C4-2B (cell line): ENCODE results near the gene RIPOR2.
"Not testable (repeated sequence)": the region's sequence is repeated elsewhere in the genome, so short reads cannot be mapped to it uniquely, and the experiment has no call there.

Experiments used
- H3K27ac ChIP-seq: fragments of 450-650 bp; 2 replicates; pipeline ENCODE4 v1.5.1; 2017
- ZFX ChIP-seq: fragments of 450-650 bp; IDR thresholded peaks from 2 replicates; pipeline ENCODE4 v1.6.1; 2017
- TF ChIP-seq, protein P1 (sequence below): fragments of 450-650 bp; conservative IDR thresholded peaks from 2 replicates; pipeline ENCODE4 v1.5.1; 2017; ENCODE audit warnings: mild to moderate bottlenecking

The RIPOR2 gene

DNA sequence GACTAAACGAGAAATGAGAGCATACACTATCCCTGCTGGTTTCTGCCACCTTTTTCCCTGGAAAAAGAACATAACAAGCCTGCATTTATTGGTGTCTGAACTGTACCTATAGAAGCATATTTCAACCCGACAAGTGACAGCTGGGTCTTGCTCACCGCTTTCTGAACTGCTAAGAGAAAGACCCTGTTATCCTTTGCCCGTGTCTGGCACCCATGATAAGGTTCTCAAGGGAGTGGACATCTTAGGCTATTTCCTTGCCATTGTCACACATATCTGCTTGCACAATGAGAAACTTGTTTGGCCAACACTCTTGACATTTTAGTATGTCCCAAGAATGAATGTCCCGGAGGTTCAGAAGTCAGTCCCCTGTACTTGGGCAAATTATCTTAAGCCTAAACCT, 19.3 kb downstream of the RIPOR2 start:
- H3K27ac ChIP-seq, result no peak overlapping the region
- TF ChIP-seq, protein P1, sequence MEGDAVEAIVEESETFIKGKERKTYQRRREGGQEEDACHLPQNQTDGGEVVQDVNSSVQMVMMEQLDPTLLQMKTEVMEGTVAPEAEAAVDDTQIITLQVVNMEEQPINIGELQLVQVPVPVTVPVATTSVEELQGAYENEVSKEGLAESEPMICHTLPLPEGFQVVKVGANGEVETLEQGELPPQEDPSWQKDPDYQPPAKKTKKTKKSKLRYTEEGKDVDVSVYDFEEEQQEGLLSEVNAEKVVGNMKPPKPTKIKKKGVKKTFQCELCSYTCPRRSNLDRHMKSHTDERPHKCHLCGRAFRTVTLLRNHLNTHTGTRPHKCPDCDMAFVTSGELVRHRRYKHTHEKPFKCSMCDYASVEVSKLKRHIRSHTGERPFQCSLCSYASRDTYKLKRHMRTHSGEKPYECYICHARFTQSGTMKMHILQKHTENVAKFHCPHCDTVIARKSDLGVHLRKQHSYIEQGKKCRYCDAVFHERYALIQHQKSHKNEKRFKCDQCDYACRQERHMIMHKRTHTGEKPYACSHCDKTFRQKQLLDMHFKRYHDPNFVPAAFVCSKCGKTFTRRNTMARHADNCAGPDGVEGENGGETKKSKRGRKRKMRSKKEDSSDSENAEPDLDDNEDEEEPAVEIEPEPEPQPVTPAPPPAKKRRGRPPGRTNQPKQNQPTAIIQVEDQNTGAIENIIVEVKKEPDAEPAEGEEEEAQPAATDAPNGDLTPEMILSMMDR, result no peak
- no peak for TF ChIP-seq ZFX

DNA sequence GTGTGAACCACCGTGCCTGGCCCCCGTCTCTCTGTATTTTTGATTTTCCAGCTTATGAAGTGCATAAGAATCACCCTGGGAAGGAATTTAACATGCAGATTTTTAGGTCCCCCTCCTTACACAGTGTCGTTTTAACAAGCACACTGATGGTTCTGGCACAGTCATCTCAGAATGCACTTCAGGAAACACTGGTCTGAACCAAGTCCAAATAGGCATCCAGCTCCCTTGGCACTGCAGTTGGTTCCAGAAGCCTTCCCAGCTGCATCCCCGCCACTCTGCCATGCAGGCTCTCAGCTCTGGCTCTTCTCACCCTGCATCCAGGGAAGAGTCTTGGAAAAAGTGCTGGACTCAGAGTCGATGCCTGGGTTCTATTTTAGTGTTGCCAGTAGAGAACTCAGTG, 20.1 kb downstream of the RIPOR2 start:
- no peak overlapping the region for H3K27ac ChIP-seq
- TF ChIP-seq ZFX, result no peak
- TF ChIP-seq, protein P1, result no peak

DNA sequence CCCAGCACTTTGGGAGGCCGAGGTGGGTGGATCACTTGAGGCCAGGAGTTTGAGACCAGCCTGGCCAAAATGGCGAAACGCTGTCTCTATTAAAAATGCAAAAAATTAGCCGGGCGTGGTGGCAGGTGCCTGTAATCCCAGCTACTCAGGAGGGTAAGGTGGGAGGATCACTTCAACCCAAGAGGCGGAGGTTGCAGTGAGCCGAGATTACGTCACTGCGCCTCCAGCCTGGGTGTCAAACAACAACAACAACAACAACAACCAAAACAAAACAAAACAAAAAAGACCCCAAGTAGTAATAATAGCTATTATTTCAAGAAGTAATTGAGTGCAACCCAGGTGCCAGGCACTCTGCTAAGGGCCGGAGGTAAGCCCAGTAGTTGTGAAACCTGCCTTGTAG, 21.7 kb downstream of the RIPOR2 start:
- not testable (repeated sequence) for H3K27ac ChIP-seq

DNA sequence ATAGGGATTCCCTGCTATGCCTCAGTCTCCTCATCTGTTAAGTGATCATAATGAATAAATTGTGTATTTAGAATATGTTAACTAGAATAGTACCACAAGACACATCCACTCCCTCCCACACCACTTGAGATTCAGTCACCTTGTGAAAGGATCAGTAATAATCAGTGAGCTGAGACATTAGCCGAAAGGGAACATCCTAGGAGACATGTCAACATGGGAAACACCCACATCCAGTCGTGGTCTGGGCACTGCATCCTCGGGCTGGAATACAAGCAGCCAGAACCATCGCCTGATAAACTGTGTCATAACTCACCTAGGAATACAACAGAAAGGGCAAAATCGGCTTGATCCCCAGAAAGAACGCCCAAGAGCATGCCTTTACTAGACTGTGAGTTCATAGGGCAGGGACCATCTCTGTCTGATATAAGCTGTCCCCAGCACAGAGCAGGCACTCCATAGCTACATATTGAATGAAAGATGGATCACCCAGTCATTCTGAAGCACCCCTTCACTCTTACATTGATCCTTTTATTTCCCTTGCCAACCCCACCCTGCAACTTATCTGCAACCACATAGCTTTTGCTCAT, 23.9 kb downstream of the RIPOR2 start:
- no peak overlapping the region for H3K27ac ChIP-seq

DNA sequence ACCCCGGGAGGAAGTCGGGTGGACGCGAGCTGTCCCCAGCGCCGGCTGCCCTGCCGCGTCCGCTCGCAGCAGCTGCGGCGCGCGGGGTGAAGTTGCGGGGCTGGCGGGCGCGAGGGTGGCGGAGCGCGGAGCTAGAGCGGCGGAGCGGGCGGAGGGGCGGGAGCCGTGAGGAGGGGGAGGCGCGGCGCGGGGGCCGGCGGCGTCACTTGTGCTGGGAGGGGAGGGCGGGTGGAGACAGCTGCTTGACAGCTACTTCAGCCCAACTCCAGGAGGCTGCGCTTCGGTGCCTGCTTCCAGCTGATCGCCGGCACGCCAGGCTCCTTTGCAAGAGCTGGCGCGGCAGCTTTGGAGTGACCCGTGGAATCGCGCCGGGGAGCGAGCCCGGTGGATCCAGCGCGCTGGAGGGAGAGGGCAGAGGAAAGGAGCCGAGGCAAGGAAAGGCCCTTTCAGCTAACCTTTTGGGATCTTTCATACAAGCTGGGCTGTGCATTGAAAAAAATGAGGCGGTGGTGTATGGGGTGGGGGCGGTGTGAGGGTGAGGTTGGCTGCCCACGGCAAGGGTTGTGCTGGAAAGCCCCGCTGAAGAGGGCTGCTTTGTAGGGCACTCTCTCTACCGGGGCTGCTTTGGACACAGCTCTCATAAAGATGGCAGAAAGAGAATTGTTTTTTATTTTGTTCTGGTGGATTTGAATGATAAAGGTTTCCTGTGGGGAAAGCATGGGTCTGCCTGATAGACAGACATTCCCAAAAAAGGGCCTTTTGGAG, 24.6 kb downstream of the RIPOR2 start:
- no peak for TF ChIP-seq ZFX
- TF ChIP-seq, protein P1, result no peak
- peak overlapping the region; percentile 2; the same call in 1 of the 2 replicates for H3K27ac ChIP-seq

More for the DNA sequence above, 23.9 kb downstream of the RIPOR2 start:
- TF ChIP-seq, protein P1, result no peak
- no peak for TF ChIP-seq ZFX

GRCh38 chr6:24910331-24910960, 25.3 kb downstream of the RIPOR2 start:
- TF ChIP-seq, protein P1, result no peak
- no peak for TF ChIP-seq ZFX
- H3K27ac ChIP-seq, result peak overlapping the region; percentile 2; the same call in 1 of the 2 replicates

- no peak overlapping the region for H3K27ac ChIP-seq
Measured at GRCh38 chr6:24909241-24910216, 26.2 kb downstream of the RIPOR2 start.

More at GRCh38 chr6:24909241-24910216, 26.2 kb downstream of the RIPOR2 start:
- TF ChIP-seq, protein P1, result no peak
- TF ChIP-seq ZFX, result no peak
